Endodermal cell (in vitro differentiated cells): ENCODE measurements around the gene ST3GAL4. TPM values are rescaled to one million over a fixed set of nuclear protein-coding genes. Genes with fewer than 3 reads are reported as not detected.
A peak's percentile ranks its signal among the peaks of the same experiment; 100 is the strongest.

Source experiments
- DNase-seq: peaks from one replicate; pipeline ENCODE4 v3.0.0-alpha.2; 2017
- H3K27ac ChIP-seq: 2 replicates; pipeline ENCODE4 v1.5.1; 2013; ENCODE audit warnings: mild to moderate bottlenecking, low read depth, low read length, moderate library complexity
- H3K27me3 ChIP-seq: 2 replicates; pipeline ENCODE4 v1.6.1; 2013; ENCODE audit warnings: mild to moderate bottlenecking, low read length, moderate library complexity; ENCODE audit not compliant: insufficient read depth, control insufficient read depth, poor library complexity, severe bottlenecking
- H3K36me3 ChIP-seq: 2 replicates; pipeline ENCODE4 v1.7.0; 2013; ENCODE audit warnings: mild to moderate bottlenecking, low read length, moderate library complexity; ENCODE audit not compliant: control insufficient read depth, insufficient read depth
- H3K4me1 ChIP-seq: one replicate; pipeline ENCODE4 v1.7.0; 2013; ENCODE audit warnings: low read length; ENCODE audit not compliant: control insufficient read depth, insufficient read depth
- H3K4me3 ChIP-seq: 2 replicates; pipeline ENCODE4 v1.5.1; 2013; ENCODE audit warnings: mild to moderate bottlenecking, low read length, moderate library complexity
- H3K9ac ChIP-seq: 2 replicates; pipeline ENCODE4 v1.6.1; 2013; ENCODE audit warnings: mild to moderate bottlenecking, low read length, moderate library complexity; ENCODE audit not compliant: poor library complexity, severe bottlenecking; ENCODE audit errors: extremely low read depth
- H3K9me3 ChIP-seq: 2 replicates; pipeline ENCODE4 v1.6.1; 2013; ENCODE audit warnings: mild to moderate bottlenecking, low read length, moderate library complexity; ENCODE audit not compliant: control insufficient read depth
- H3K27ac Mint-ChIP-seq: 2 replicates; pipeline ENCODE4 v1.8.0; 2020; ENCODE audit warnings: mixed read lengths
- H3K27me3 Mint-ChIP-seq: 2 replicates; pipeline ENCODE4 v1.8.0; 2021; ENCODE audit warnings: mild to moderate bottlenecking, mixed read lengths; ENCODE audit not compliant: insufficient read depth
- H3K36me3 Mint-ChIP-seq: 2 replicates; pipeline ENCODE4 v1.8.0; 2020; ENCODE audit warnings: low read depth, mixed read lengths
- H3K4me1 Mint-ChIP-seq: 2 replicates; pipeline ENCODE4 v1.8.0; 2020; ENCODE audit warnings: mixed read lengths
- H3K4me3 Mint-ChIP-seq: 2 replicates; pipeline ENCODE4 v1.8.0; 2020; ENCODE audit warnings: mild to moderate bottlenecking, moderate library complexity, mixed read lengths
- H3K9me3 Mint-ChIP-seq: 2 replicates; pipeline ENCODE4 v1.8.0; 2020; ENCODE audit warnings: mild to moderate bottlenecking, mixed read lengths
- CTCF ChIP-seq: fragments of 200-600 bp; sonication (generic); conservative IDR thresholded peaks from 2 replicates; pipeline ENCODE4 v1.5.0; 2021; ENCODE audit warnings: antibody characterized with exemption, mild to moderate bottlenecking
- WGBS, 2 experiments: methylation state at CpG; one replicate each; pipeline versions ENCODE4 v1.1.5 to v1.1.7; 2013; ENCODE audit warnings: missing lambda C conversion rate in 2 of 2, mixed read lengths in 1 of 2; ENCODE audit not compliant: insufficient coverage in 1 of 2, insufficient read length in 1 of 2; 5-methylcytosine and 5-hydroxymethylcytosine counted together
- total RNA-seq, 2 donors: library from RNA; stranded (reverse); fragmentation: NEBNext Ultra II Directional in 1 of 2; extraction: Animal tissue kit (Norgen Biotek cat#: 25700) in 1 of 2; gene quantifications; 2 replicates in 1 of 2; 3 replicates in 1 of 2; pipeline ENCODE4 v1.2.1, GENCODE V29; 2021

ST3GAL4 gene
- total RNA-seq, 2 donors from 2014 or later, result 16.5 to 21.5 TPM

GRCh38 chr11:126327281-126328000 lies 28.0 kb upstream of the ST3GAL4 start:
- H3K4me1 Mint-ChIP-seq, result peaks cover 3% of the 10 kb centered on the region
- no peak for DNase-seq
- H3K4me3 Mint-ChIP-seq, result no peak overlapping the region
- Histone ChIP-seq H3K9me3 (no peaks in the 10 kb centered on the region), H3K27me3 (no peaks in the 10 kb centered on the region), H3K27ac (no peak overlapping the region), H3K36me3 (no peaks in the 10 kb centered on the region), H3K4me3 (no peak overlapping the region), H3K9ac (no peak overlapping the region), H3K4me1 (no peaks in the 10 kb centered on the region)
- no peak overlapping the region for H3K27ac Mint-ChIP-seq
- no peaks in the 10 kb centered on the region for H3K27me3 Mint-ChIP-seq
- 93 to 94% methylated on average over 16 to 17 of the region's 17 CpGs for WGBS, 2 experiments
- H3K9me3 Mint-ChIP-seq, result no peaks in the 10 kb centered on the region
- TF ChIP-seq CTCF, result no peak
- H3K36me3 Mint-ChIP-seq, result peaks cover 14% of the 10 kb centered on the region

- Mint-ChIP-seq H3K27ac (peak overlapping the region; percentile 39), H3K9me3 (no peaks in the 10 kb centered on the region), H3K4me3 (no peak overlapping the region), H3K36me3 (peaks cover 14% of the 10 kb centered on the region), H3K4me1 (peaks cover 3% of the 10 kb centered on the region), H3K27me3 (no peaks in the 10 kb centered on the region)
- no peak for DNase-seq
- Histone ChIP-seq H3K9ac (no peak overlapping the region), H3K4me3 (no peak overlapping the region), H3K9me3 (no peaks in the 10 kb centered on the region), H3K27ac (no peak overlapping the region), H3K36me3 (no peaks in the 10 kb centered on the region), H3K4me1 (no peaks in the 10 kb centered on the region), H3K27me3 (no peaks in the 10 kb centered on the region)
- WGBS, 2 experiments, result 94% methylated on average over 6 to 20 of the region's 20 CpGs
- no peak for TF ChIP-seq CTCF
Observed at GRCh38 chr11:126328001-126328390, 27.5 kb upstream of the ST3GAL4 start.

GRCh38 chr11:126328444-126328843 lies 27.0 kb upstream of the ST3GAL4 start:
- peaks cover 14% of the 10 kb centered on the region for H3K36me3 Mint-ChIP-seq
- Histone ChIP-seq H3K4me3 (no peak overlapping the region), H3K27ac (no peak overlapping the region), H3K36me3 (no peaks in the 10 kb centered on the region), H3K9ac (no peak overlapping the region), H3K4me1 (no peaks in the 10 kb centered on the region), H3K9me3 (no peaks in the 10 kb centered on the region), H3K27me3 (no peaks in the 10 kb centered on the region)
- peaks cover 3% of the 10 kb centered on the region for H3K4me1 Mint-ChIP-seq
- DNase-seq, result no peak
- no peaks in the 10 kb centered on the region for H3K27me3 Mint-ChIP-seq
- no peaks in the 10 kb centered on the region for H3K9me3 Mint-ChIP-seq
- no peak for TF ChIP-seq CTCF
- H3K27ac Mint-ChIP-seq, result peak overlapping the region; percentile 53
- no peak overlapping the region for H3K4me3 Mint-ChIP-seq
- 94 to 96% methylated on average over 9 to 12 of the region's 12 CpGs for WGBS, 2 experiments
